ENCODE results near the gene AK4.

DNA sequence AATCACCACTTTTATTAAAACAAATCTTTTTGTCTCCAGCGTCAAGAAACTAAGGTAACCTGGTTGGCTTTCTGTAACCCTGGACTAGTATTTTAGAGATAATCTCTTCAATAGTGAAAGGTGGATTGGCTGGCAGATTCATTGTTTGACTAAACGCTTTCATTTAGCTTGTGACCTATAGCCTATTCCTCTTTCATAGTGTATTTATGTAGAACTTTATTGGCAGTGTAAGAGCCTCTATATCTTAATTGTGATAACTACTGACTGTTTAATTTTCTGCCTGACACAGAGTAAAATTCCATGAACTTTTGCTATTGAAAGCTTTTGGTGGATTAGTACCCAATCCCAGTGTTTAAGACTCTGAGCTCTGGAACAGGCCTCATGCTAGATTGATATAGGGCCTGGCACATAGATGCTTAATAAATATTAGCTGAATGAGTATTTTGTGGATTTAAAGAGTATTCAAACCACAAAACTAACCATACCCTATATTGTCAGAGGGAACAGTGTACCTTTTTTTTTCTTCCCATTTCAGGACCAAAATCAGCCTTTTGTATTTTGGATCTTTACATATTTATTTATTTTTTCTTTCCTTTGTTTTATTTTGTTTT lies 34.8 kb downstream of the AK4 start:
- TF ChIP-seq, protein P1, sequence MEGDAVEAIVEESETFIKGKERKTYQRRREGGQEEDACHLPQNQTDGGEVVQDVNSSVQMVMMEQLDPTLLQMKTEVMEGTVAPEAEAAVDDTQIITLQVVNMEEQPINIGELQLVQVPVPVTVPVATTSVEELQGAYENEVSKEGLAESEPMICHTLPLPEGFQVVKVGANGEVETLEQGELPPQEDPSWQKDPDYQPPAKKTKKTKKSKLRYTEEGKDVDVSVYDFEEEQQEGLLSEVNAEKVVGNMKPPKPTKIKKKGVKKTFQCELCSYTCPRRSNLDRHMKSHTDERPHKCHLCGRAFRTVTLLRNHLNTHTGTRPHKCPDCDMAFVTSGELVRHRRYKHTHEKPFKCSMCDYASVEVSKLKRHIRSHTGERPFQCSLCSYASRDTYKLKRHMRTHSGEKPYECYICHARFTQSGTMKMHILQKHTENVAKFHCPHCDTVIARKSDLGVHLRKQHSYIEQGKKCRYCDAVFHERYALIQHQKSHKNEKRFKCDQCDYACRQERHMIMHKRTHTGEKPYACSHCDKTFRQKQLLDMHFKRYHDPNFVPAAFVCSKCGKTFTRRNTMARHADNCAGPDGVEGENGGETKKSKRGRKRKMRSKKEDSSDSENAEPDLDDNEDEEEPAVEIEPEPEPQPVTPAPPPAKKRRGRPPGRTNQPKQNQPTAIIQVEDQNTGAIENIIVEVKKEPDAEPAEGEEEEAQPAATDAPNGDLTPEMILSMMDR (IDR thresholded peaks at IDR 0.05) = no peak
- TF ChIP-seq ZFX (IDR thresholded peaks at IDR 0.05; ENCODE audit: borderline replicate concordance) = no peak

Measured in 22Rv1 (cell line).